HUES6 (cell line): ENCODE results near the gene AMDHD1.

Experiments
- H3K27ac ChIP-seq: 2 replicates; pipeline ENCODE4 v1.7.0; 2013; ENCODE audit warnings: low read depth, mild to moderate bottlenecking, low read length, inconsistent platforms
- H3K27me3 ChIP-seq: 2 replicates; pipeline ENCODE4 v1.6.1; 2013; ENCODE audit warnings: low read length; ENCODE audit not compliant: control insufficient read depth, insufficient read depth
- H3K36me3 ChIP-seq: 2 replicates; pipeline ENCODE4 v1.6.1; 2013; ENCODE audit warnings: low read length; ENCODE audit not compliant: control insufficient read depth, insufficient read depth
- H3K4me1 ChIP-seq: 2 replicates; pipeline ENCODE4 v1.6.1; 2013; ENCODE audit warnings: low read length; ENCODE audit not compliant: control insufficient read depth, insufficient read depth
- H3K4me3 ChIP-seq: 2 replicates; pipeline ENCODE4 v1.5.1; 2013; ENCODE audit warnings: low read depth, low read length
- H3K9ac ChIP-seq: one replicate; pipeline ENCODE4 v1.6.1; 2013; ENCODE audit warnings: mild to moderate bottlenecking, low read length
- H3K9me3 ChIP-seq: 2 replicates; pipeline ENCODE4 v1.6.1; 2013; ENCODE audit warnings: low read depth, low read length; ENCODE audit not compliant: control insufficient read depth, insufficient read depth

The AMDHD1 gene, protein sequence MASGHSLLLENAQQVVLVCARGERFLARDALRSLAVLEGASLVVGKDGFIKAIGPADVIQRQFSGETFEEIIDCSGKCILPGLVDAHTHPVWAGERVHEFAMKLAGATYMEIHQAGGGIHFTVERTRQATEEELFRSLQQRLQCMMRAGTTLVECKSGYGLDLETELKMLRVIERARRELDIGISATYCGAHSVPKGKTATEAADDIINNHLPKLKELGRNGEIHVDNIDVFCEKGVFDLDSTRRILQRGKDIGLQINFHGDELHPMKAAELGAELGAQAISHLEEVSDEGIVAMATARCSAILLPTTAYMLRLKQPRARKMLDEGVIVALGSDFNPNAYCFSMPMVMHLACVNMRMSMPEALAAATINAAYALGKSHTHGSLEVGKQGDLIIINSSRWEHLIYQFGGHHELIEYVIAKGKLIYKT

DNA sequence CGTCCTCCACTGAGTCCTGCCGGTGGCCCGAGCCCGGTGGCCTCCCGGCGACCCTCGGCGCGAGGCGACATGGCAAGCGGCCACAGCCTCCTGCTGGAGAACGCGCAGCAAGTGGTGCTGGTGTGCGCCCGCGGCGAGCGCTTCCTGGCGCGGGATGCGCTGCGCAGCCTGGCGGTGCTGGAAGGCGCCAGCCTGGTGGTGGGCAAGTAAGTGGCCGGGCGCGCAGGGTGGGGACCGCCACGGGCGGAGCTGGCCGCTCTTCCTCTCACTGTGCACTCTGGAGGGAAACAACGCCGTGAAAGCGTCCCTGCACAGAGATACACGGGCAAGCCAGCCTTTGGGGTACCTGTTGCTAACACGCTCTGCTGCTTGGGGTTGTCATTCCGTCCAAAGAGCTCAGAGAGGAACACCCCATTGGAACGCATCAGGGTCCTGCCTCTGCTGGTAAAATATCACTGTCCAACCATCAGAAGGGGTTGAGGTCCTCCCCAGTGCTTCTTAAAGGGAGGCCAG lies at the start of gene AMDHD1:
AMDHD1 (plus strand) TSS at position 2 of the 513 bp plus-strand sequence; CDS start at position 70, 68 bp downstream.
- no peaks in the 10 kb centered on the region for H3K36me3 ChIP-seq
- peaks cover 4% of the 10 kb centered on the region; the same call in 1 of the 2 replicates for H3K4me1 ChIP-seq
- peaks cover 16% of the 10 kb centered on the region for H3K27me3 ChIP-seq
- peak within 1 kb of the TSS; percentile 17; the same call in 1 of the 2 replicates for H3K27ac ChIP-seq
- H3K9ac ChIP-seq, result peak within 1 kb of the TSS; percentile 70
- no peaks in the 10 kb centered on the region for H3K9me3 ChIP-seq
- peak within 1 kb of the TSS; percentile 78 for H3K4me3 ChIP-seq

DNA sequence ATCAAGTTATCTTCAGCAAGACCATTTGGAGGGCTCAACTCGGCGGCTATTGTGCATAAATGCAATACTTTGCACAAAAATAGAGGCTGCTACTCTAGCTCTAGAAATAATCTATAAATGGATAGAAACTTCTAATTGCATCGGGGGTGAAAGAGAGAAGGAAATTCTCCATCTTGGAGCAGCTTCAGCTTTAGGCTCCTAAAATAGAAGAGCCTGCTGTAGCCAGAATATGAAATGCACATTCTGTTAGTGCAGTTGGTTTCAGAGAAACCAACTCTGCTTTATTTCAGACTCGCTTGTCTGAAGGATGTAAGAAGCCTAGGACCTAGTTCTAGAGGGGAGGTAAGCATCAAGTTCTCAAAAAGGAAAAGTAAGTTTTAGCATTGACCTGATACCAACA lies 46.3 kb upstream of the AMDHD1 start:
- H3K36me3 ChIP-seq, result no peaks in the 10 kb centered on the region
- H3K9ac ChIP-seq, result no peak overlapping the region
- no peak overlapping the region for H3K4me3 ChIP-seq
- H3K27me3 ChIP-seq, result no peaks in the 10 kb centered on the region
- no peaks in the 10 kb centered on the region for H3K4me1 ChIP-seq
- no peaks in the 10 kb centered on the region for H3K9me3 ChIP-seq
- no peak overlapping the region for H3K27ac ChIP-seq

- Histone ChIP-seq H3K9me3 (no peaks in the 10 kb centered on the region), H3K9ac (no peak overlapping the region), H3K4me1 (no peaks in the 10 kb centered on the region), H3K27me3 (no peaks in the 10 kb centered on the region), H3K4me3 (no peak overlapping the region), H3K27ac (no peak overlapping the region), H3K36me3 (no peaks in the 10 kb centered on the region)
Measured at GRCh38 chr12:95898081-95898480, 45.0 kb upstream of the AMDHD1 start.

DNA sequence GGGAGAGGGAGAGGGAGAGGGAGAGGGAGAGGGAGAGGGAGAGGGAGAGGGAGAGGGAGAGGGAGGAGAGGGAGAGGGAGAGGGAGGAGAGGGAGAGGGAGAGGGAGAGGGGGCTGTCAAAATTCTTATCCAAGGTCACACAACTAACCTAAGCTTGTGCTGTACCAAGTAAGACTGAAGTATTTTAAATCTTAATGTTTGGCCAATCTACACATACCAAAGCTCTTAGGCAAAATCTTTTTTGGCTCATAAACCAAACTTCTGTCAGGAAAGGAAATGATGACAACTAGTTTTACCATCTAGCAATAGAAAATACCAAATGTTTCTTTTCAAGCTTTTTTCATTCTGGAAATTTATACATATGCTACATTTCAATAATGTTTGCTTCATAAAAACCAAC lies 34.6 kb upstream of the AMDHD1 start:
- Histone ChIP-seq H3K4me1 (no peaks in the 10 kb centered on the region), H3K27ac (no peak overlapping the region)

DNA sequence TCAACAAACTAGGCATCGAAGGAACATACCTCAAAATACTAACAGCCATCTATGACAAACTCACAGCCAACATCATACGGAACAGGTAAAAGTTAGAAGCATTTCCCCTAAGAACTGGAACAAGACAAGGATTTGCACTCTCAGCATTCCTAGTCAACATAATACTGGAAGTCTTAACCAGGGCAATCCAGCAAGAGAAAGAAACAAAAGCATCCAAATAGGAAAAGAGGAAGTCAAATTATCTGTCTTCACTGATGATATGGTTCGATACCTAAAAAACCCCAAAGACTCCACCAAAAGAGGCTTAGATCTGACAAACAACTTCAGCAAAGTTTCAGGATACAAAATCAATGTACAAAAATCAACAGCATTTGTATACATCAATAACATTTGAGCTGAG lies 33.3 kb upstream of the AMDHD1 start:
- Histone ChIP-seq H3K36me3 (no peaks in the 10 kb centered on the region), H3K4me3 (no peak overlapping the region), H3K27ac (no peak overlapping the region), H3K4me1 (no peaks in the 10 kb centered on the region), H3K9ac (no peak overlapping the region), H3K27me3 (no peaks in the 10 kb centered on the region), H3K9me3 (no peaks in the 10 kb centered on the region)

More for the DNA sequence above, 34.6 kb upstream of the AMDHD1 start:
- Histone ChIP-seq H3K27me3 (no peaks in the 10 kb centered on the region), H3K9me3 (no peaks in the 10 kb centered on the region), H3K36me3 (no peaks in the 10 kb centered on the region), H3K9ac (no peak overlapping the region), H3K4me3 (no peak overlapping the region)

GRCh38 chr12:95918194-95918993 lies 24.7 kb upstream of the AMDHD1 start:
- Histone ChIP-seq H3K9ac (no peak overlapping the region), H3K4me3 (no peak overlapping the region)

GRCh38 chr12:95919110-95919509 lies 24.0 kb upstream of the AMDHD1 start:
- Histone ChIP-seq H3K27ac (no peak overlapping the region), H3K4me3 (no peak overlapping the region), H3K9ac (no peak overlapping the region)

More at GRCh38 chr12:95918194-95918993, 24.7 kb upstream of the AMDHD1 start:
- no peaks in the 10 kb centered on the region for H3K4me1 ChIP-seq
- no peaks in the 10 kb centered on the region; the same call in 1 of the 2 replicates for H3K9me3 ChIP-seq
- no peaks in the 10 kb centered on the region for H3K36me3 ChIP-seq
- H3K27me3 ChIP-seq, result no peaks in the 10 kb centered on the region
- H3K27ac ChIP-seq, result no peak overlapping the region

GRCh38 chr12:95922231-95922630 lies 20.9 kb upstream of the AMDHD1 start:
- Histone ChIP-seq H3K27ac (no peak overlapping the region), H3K4me3 (no peak overlapping the region)

More at GRCh38 chr12:95919110-95919509, 24.0 kb upstream of the AMDHD1 start:
- Histone ChIP-seq H3K36me3 (no peaks in the 10 kb centered on the region), H3K27me3 (no peaks in the 10 kb centered on the region), H3K9me3 (no peaks in the 10 kb centered on the region; the same call in 1 of the 2 replicates), H3K4me1 (no peaks in the 10 kb centered on the region)

GRCh38 chr12:95940514-95940913 lies 2.6 kb upstream of the AMDHD1 start:
- Histone ChIP-seq H3K4me1 (peaks cover 4% of the 10 kb centered on the region; the same call in 1 of the 2 replicates), H3K36me3 (no peaks in the 10 kb centered on the region), H3K4me3 (no peak overlapping the region), H3K9me3 (no peaks in the 10 kb centered on the region), H3K27me3 (peaks cover 15% of the 10 kb centered on the region), H3K27ac (no peak overlapping the region), H3K9ac (no peak overlapping the region)

More at GRCh38 chr12:95922231-95922630, 20.9 kb upstream of the AMDHD1 start:
- Histone ChIP-seq H3K9me3 (no peaks in the 10 kb centered on the region; the same call in 1 of the 2 replicates), H3K27me3 (no peaks in the 10 kb centered on the region), H3K4me1 (no peaks in the 10 kb centered on the region), H3K36me3 (no peaks in the 10 kb centered on the region), H3K9ac (no peak overlapping the region)

DNA sequence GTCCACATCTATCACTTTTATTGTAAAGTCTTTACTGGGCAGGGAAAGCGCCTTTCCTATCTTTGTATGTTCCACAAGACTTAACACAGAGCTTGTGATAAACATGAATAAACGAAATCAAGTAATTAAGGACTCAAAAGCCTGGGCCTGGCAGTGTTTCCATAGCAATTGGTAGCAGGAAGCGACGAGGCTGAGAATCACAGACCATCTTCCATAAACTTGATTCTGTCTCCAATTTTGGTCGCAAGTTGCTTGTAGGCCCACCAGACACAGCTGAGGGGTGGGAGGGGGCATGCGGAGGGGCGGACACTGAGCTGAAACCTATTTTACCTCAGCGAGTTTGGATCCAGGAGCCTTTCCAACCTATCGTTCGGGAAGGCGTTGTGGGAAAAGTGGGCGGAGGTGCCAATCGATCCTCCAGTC lies 1.0 kb upstream of the AMDHD1 start:
- H3K27ac ChIP-seq, result no peak overlapping the region
- H3K9ac ChIP-seq, result peak overlapping the region; percentile 70
- no peaks in the 10 kb centered on the region for H3K9me3 ChIP-seq
- peaks cover 4% of the 10 kb centered on the region; the same call in 1 of the 2 replicates for H3K4me1 ChIP-seq
- H3K27me3 ChIP-seq, result peaks cover 16% of the 10 kb centered on the region
- H3K36me3 ChIP-seq, result no peaks in the 10 kb centered on the region
- H3K4me3 ChIP-seq, result peak overlapping the region; percentile 78
